Peyer's patch (tissue), 4 donors: ENCODE results near the gene POU6F2.

Source experiments
- POLR2A ChIP-seq, 2 donors: fragments of 450-650 bp; IDR thresholded peaks; one replicate each; pipeline ENCODE4 v1.5.1; 2017; ENCODE audit warnings: antibody characterized with exemption in 2 of 2, mild to moderate bottlenecking in 2 of 2, moderate library complexity in 2 of 2
- TF ChIP-seq, protein P1 (sequence below), 6 experiments: fragments of 450-650 bp in 4 of 6; fragments of 200-600 bp in 2 of 6; sonication (generic) in 1 of 6; IDR thresholded peaks; one replicate each; pipeline ENCODE4 v1.5.1; 2017 to 2019; ENCODE audit warnings: antibody characterized with exemption in 6 of 6, mild to moderate bottlenecking in 3 of 6, moderate library complexity in 1 of 6

- TF ChIP-seq, protein P1, sequence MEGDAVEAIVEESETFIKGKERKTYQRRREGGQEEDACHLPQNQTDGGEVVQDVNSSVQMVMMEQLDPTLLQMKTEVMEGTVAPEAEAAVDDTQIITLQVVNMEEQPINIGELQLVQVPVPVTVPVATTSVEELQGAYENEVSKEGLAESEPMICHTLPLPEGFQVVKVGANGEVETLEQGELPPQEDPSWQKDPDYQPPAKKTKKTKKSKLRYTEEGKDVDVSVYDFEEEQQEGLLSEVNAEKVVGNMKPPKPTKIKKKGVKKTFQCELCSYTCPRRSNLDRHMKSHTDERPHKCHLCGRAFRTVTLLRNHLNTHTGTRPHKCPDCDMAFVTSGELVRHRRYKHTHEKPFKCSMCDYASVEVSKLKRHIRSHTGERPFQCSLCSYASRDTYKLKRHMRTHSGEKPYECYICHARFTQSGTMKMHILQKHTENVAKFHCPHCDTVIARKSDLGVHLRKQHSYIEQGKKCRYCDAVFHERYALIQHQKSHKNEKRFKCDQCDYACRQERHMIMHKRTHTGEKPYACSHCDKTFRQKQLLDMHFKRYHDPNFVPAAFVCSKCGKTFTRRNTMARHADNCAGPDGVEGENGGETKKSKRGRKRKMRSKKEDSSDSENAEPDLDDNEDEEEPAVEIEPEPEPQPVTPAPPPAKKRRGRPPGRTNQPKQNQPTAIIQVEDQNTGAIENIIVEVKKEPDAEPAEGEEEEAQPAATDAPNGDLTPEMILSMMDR (IDR thresholded peaks at IDR 0.05): no peak
- no peak for TF ChIP-seq POLR2A (IDR thresholded peaks at IDR 0.05)
Measured at GRCh38 chr7:39210362-39210761, 232.7 kb downstream of the POU6F2 start.
